GM21619 (cell line): ENCODE measurements around the gene USP54.
"Not testable (repeated sequence)": the region's sequence is repeated elsewhere in the genome, so short reads cannot be mapped to it uniquely, and the experiment has no call there.

Source experiments
- ATAC-seq: cut with Tn5 transposase; IDR thresholded peaks from one replicate; pipeline ENCODE4 v1.9.1; 2021; ENCODE audit not compliant: unreplicated experiment

The USP54 gene, protein sequence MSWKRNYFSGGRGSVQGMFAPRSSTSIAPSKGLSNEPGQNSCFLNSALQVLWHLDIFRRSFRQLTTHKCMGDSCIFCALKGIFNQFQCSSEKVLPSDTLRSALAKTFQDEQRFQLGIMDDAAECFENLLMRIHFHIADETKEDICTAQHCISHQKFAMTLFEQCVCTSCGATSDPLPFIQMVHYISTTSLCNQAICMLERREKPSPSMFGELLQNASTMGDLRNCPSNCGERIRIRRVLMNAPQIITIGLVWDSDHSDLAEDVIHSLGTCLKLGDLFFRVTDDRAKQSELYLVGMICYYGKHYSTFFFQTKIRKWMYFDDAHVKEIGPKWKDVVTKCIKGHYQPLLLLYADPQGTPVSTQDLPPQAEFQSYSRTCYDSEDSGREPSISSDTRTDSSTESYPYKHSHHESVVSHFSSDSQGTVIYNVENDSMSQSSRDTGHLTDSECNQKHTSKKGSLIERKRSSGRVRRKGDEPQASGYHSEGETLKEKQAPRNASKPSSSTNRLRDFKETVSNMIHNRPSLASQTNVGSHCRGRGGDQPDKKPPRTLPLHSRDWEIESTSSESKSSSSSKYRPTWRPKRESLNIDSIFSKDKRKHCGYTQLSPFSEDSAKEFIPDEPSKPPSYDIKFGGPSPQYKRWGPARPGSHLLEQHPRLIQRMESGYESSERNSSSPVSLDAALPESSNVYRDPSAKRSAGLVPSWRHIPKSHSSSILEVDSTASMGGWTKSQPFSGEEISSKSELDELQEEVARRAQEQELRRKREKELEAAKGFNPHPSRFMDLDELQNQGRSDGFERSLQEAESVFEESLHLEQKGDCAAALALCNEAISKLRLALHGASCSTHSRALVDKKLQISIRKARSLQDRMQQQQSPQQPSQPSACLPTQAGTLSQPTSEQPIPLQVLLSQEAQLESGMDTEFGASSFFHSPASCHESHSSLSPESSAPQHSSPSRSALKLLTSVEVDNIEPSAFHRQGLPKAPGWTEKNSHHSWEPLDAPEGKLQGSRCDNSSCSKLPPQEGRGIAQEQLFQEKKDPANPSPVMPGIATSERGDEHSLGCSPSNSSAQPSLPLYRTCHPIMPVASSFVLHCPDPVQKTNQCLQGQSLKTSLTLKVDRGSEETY (N-terminal part only)

GRCh38 chr10:73590881-73591799, at the start of gene USP54:
TSS of gene USP54 (minus strand) at chr10:73591342. CDS start at chr10:73575658, 15,684 bp downstream.
- no peak for ATAC-seq

DNA sequence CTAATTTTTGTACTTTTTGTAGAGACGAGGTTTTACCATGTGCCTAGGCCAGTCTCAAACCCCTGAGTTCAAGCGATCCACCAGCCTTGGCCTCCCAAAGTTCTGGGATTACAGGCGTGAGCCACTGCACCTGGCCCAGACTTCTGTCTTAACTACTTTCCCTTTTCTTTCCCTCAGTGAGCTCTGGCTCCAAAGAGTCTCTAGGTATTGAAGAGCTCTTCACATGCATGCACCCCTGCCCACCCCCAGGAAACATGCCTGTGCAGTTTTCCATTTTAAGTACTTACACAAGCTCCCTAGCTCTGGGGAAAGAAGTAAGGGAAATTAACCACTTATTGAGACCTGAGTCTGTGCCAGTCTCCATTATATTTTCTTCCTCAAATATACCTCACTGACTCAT, 48.1 kb upstream of the USP54 start:
- no peak for ATAC-seq

DNA sequence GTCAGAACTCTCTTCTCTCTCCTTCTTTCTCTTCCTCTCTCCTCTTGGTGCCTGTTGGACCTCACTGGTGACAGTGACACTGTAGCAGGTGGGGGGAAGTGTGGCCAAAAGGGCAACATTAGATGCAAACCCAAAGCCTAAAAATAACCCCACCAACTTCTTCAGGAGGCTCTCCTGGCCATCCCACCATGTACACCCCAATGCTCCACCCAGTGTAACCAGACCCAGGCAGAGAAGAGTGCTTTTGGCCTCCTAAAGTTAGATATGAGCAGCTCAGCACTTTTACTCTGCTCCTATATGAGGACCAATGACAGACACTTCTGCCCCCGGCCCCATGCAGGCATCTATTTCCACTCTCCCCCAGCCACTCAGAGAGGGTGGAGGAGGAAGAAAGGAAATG, 44.6 kb upstream of the USP54 start:
- no peak for ATAC-seq

GRCh38 chr10:73634421-73634820, 43.3 kb upstream of the USP54 start:
- no peak for ATAC-seq

- ATAC-seq, result no peak
Measured at GRCh38 chr10:73629165-73629564, 38.0 kb upstream of the USP54 start.

DNA sequence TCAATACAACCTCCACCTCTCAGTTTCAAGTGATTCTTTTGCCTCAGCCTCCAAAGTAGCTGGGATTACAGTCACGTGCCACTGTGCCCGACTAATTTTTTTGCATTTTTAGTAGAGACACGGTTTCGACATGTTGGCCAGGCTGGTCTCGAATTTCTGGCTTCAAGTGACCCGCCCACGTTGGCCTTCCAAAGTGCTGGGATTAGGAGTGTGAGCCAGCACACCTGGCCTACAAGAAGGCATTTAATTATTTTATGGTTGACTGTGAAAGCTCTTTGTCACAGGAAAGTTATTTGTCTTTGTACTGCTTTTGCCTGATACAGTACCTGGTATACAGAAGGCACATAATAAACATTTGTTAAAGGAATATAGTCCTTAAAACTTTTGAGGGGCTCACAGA, 37.3 kb upstream of the USP54 start:
- no peak for ATAC-seq

DNA sequence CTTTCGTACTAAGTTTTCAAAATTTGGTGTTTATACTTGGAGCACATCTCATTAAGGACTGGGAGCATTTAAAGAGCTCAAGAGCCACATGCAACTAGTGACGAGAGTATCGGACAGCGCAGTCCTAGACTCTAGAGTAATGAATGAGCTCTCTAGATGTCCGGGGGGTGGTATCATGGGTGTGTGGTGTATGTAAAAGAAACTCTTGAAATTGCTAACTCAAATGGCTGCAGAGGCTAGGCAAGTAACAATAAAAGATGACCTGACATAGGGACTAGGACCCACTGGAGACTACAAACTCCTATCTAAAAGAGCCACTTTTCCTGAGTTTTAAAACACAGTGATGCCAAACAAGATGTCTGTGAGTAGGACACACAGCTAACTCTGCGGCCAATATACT, 36.2 kb upstream of the USP54 start:
- no peak for ATAC-seq

- ATAC-seq, result peak; percentile 93
Measured at GRCh38 chr10:73625884-73626752, 35.0 kb upstream of the USP54 start.

GRCh38 chr10:73625004-73625883, 34.1 kb upstream of the USP54 start:
- peak; percentile 23 for ATAC-seq

GRCh38 chr10:73623056-73623455, 31.9 kb upstream of the USP54 start:
- ATAC-seq, result no peak

DNA sequence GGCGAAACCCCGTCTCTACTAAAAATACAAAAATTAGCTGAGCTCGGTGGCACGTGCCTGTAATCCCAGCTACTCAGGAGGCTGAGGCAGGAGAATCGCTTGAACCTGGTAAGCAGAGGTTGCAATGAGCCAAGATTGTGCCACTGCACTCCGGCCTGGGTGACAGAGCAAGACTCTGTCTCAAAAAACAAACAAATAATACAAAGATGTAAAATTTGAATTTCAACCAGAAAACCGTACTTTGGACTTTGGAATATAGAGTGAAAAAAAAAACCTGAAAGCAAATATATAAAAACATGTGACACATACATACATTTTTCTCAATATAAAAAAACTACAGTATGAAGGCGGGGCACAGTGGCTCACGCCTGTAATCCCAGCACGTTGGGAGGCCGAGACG, 29.8 kb upstream of the USP54 start:
- ATAC-seq, result not testable (repeated sequence)

GRCh38 chr10:73617143-73617542, 26.0 kb upstream of the USP54 start:
- ATAC-seq, result not testable (repeated sequence)

GRCh38 chr10:73614720-73615119, 23.6 kb upstream of the USP54 start:
- ATAC-seq, result no peak

DNA sequence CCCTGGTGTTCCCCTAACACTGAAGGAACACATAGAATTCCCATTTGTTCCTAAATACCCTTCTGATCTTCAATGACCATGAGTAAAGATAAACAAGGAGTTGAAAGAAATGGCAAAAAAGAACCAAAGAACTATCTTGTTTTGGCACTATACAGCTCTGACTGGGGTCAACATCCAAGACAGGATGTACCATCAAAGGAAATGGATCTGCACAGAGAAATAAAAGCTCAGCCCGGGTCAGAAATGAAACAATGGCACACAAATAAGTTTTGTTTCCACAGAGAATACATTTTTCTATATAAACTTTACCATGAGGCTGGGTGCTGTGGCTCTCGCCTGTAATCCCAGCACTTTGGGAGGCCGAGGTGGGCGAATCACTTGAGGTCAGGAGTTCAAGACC, 18.0 kb upstream of the USP54 start:
- ATAC-seq, result no peak

- no peak for ATAC-seq
Measured at GRCh38 chr10:73601486-73601921, 10.4 kb upstream of the USP54 start.

GRCh38 chr10:73597346-73597745, 6.2 kb upstream of the USP54 start:
- ATAC-seq, result no peak

- no peak for ATAC-seq
Measured at GRCh38 chr10:73593812-73594211, 2.7 kb upstream of the USP54 start.

- ATAC-seq, result no peak
Measured at GRCh38 chr10:73593110-73593509, 2.0 kb upstream of the USP54 start.
